GM23338 (cell line): Measurements from ENCODE around the gene ARHGAP19. TPM values are rescaled to one million over a fixed set of nuclear protein-coding genes. Genes with fewer than 3 reads are reported as not detected.

Experiments
- ATAC-seq: fragments of 200-7000 bp; cut with Tn5 transposase; 3 replicates; pipeline ENCODE4 v1.9.1; 2020
- DNase-seq: peaks from one replicate; pipeline ENCODE4 v3.0.0-alpha.2; 2015; ENCODE audit warnings: low spot score
- H2AFZ ChIP-seq: fragments of 200-600 bp; sonication (generic); 2 replicates; pipeline ENCODE4 v1.8.0; 2016; ENCODE audit warnings: antibody characterized with exemption, mild to moderate bottlenecking, moderate library complexity
- H3F3A ChIP-seq: fragments of 200-600 bp; sonication (generic); replicated peaks from 2 replicates; pipeline ENCODE4 v1.8.0; 2017; ENCODE audit warnings: antibody characterized with exemption, mixed run types, low read depth
- H3K27ac ChIP-seq: fragments of 200-600 bp; sonication (generic); 2 replicates; pipeline ENCODE4 v1.6.1; 2016; ENCODE audit warnings: low read depth
- H3K27me3 ChIP-seq: fragments of 200-600 bp; sonication (generic); 2 replicates; pipeline ENCODE4 v1.8.0; 2016; ENCODE audit warnings: mild to moderate bottlenecking, mixed run types, moderate library complexity; ENCODE audit not compliant: insufficient read depth
- H3K36me3 ChIP-seq: fragments of 200-600 bp; sonication (generic); 2 replicates; pipeline ENCODE4 v1.8.0; 2016; ENCODE audit warnings: mild to moderate bottlenecking; ENCODE audit not compliant: insufficient read depth
- H3K4me1 ChIP-seq: fragments of 200-600 bp; sonication (generic); 2 replicates; pipeline ENCODE4 v1.8.0; 2016; ENCODE audit warnings: mild to moderate bottlenecking, moderate library complexity; ENCODE audit not compliant: insufficient read depth
- H3K4me2 ChIP-seq: fragments of 200-600 bp; sonication (generic); 2 replicates; pipeline ENCODE4 v1.7.1; 2017; ENCODE audit warnings: mixed run types
- H3K4me3 ChIP-seq: fragments of 200-600 bp; sonication (generic); 2 replicates; pipeline ENCODE4 v1.6.1; 2016; ENCODE audit warnings: mixed run types
- H3K79me2 ChIP-seq: fragments of 200-600 bp; sonication (generic); replicated peaks from 2 replicates; pipeline ENCODE4 v1.8.0; 2017; ENCODE audit warnings: mild to moderate bottlenecking; ENCODE audit not compliant: insufficient read depth
- H3K9me2 ChIP-seq: fragments of 200-600 bp; sonication (generic); 2 replicates; pipeline ENCODE4 v1.8.0; 2017; ENCODE audit not compliant: insufficient read depth
- H4K20me1 ChIP-seq: fragments of 200-600 bp; sonication (generic); replicated peaks from 2 replicates; pipeline ENCODE4 v1.8.0; 2017; ENCODE audit warnings: mild to moderate bottlenecking; ENCODE audit not compliant: insufficient read depth
- H3K27ac Mint-ChIP-seq: 2 replicates; pipeline ENCODE4 v1.8.0; 2020; ENCODE audit warnings: inconsistent platforms, mild to moderate bottlenecking, moderate library complexity, mixed read lengths
- H3K27me3 Mint-ChIP-seq: 3 replicates; pipeline ENCODE4 v1.8.0; 2022; ENCODE audit warnings: low read depth, mild to moderate bottlenecking, moderate library complexity, mixed read lengths, inconsistent platforms; ENCODE audit not compliant: insufficient read depth, poor library complexity
- H3K36me3 Mint-ChIP-seq: 3 replicates; pipeline ENCODE4 v1.8.0; 2021; ENCODE audit warnings: low read depth, mild to moderate bottlenecking, inconsistent platforms, moderate library complexity, mixed read lengths
- H3K4me1 Mint-ChIP-seq: 3 replicates; pipeline ENCODE4 v1.8.0; 2020; ENCODE audit warnings: mild to moderate bottlenecking, inconsistent platforms, mixed read lengths
- H3K4me3 Mint-ChIP-seq: 3 replicates; pipeline ENCODE4 v1.8.0; 2021; ENCODE audit warnings: moderate library complexity, mild to moderate bottlenecking, inconsistent platforms, mixed read lengths
- H3K9me3 Mint-ChIP-seq: 3 replicates; pipeline ENCODE4 v1.8.0; 2020; ENCODE audit warnings: moderate library complexity, mild to moderate bottlenecking, inconsistent platforms, mixed read lengths
- JUNB ChIP-seq: IDR thresholded peaks from one replicate; pipeline ENCODE4 v1.6.1; 2016; ENCODE audit warnings: antibody characterized with exemption; ENCODE audit not compliant: unreplicated experiment
- POLR2AphosphoS5 ChIP-seq: IDR thresholded peaks from 2 replicates; pipeline ENCODE4 v1.6.1; 2016; ENCODE audit warnings: antibody characterized with exemption, low read depth
- STAT1 ChIP-seq: IDR thresholded peaks from one replicate; pipeline ENCODE4 v1.6.1; 2016; ENCODE audit warnings: antibody characterized with exemption; ENCODE audit not compliant: unreplicated experiment
- ZNF114 ChIP-seq: fragments of 250-450 bp; sonication (Bioruptor Pico); IDR thresholded peaks from 2 replicates; pipeline ENCODE4 v1.5.0; 2020; ENCODE audit warnings: mild to moderate bottlenecking, moderate library complexity
- ZNF331 ChIP-seq: fragments of 250-450 bp; sonication (Bioruptor Pico); IDR thresholded peaks from 2 replicates; pipeline ENCODE4 v1.5.0; 2020; ENCODE audit warnings: low read depth, mild to moderate bottlenecking, moderate library complexity
- ZNF462 ChIP-seq: fragments of 250-450 bp; sonication (Bioruptor Pico); IDR thresholded peaks from 2 replicates; pipeline ENCODE4 v1.5.0; 2020; ENCODE audit warnings: mild to moderate bottlenecking, moderate library complexity
- polyA plus RNA-seq: library from polyadenylated mRNA; unstranded; fragments of >200 nt; fragmentation: Nextera tagmentation; extraction: Ambion mirVana; gene quantifications from 2 replicates; pipeline ENCODE4 v1.2.1, GENCODE V29; 2016
- total RNA-seq: library from RNA; depleted of rRNA; stranded (reverse); fragments of >200 nt; shearing (Covaris generic); gene quantifications from 2 replicates; pipeline ENCODE4 v1.2.3, GENCODE V29; 2014
- TF ChIP-seq, protein P1 (sequence below): IDR thresholded peaks from one replicate; pipeline ENCODE4 v1.6.1; 2018; ENCODE audit warnings: antibody characterized with exemption; ENCODE audit not compliant: unreplicated experiment

Gene ARHGAP19
- total and polyA plus RNA-seq, 2 experiments from 2014 or later = 11.5 to 38.8 TPM

DNA sequence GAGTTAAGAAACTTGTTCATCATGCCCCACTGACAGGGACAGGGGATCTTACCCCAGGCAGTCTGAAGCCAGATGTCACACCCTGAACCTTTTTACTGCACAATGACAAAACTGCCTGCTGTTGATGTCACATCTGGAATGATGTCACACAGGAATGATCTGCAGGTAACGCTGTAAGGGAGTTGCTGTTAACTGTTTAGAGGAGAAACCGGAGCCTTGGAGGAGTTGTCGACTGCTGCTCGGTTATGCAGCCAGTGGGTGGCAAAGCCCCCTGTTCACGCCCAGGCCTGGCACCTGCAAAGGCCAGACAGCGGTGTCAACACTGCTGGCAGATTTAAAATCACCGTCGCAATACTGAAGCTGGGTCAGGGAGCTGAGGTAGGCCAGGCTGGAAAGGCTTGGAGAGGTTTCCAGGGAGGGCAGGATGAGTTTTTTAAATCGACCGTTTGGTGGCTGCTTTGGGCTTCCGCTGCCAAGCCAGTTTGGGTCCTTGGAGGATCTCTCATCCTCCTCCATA is 96.7 kb downstream of the ARHGAP19 start:
- Mint-ChIP-seq H3K27ac (no peak overlapping the region), H3K4me3 (peak overlapping the region; percentile 83), H3K9me3 (no peaks in the 10 kb centered on the region), H3K36me3 (no peaks in the 10 kb centered on the region), H3K4me1 (peaks cover 15% of the 10 kb centered on the region), H3K27me3 (peaks cover 16% of the 10 kb centered on the region)
- H3K27me3 ChIP-seq = peaks cover 23% of the 10 kb centered on the region
- H3K4me3 ChIP-seq = peak overlapping the region; percentile 91
- TF ChIP-seq ZNF462 = no peak
- TF ChIP-seq STAT1 = no peak
- no peak for TF ChIP-seq JUNB
- TF ChIP-seq POLR2AphosphoS5 = no peak
- TF ChIP-seq ZNF114 = no peak
- TF ChIP-seq ZNF331 (CRISPR knock-in tag) = no peak
- TF ChIP-seq, protein P1, sequence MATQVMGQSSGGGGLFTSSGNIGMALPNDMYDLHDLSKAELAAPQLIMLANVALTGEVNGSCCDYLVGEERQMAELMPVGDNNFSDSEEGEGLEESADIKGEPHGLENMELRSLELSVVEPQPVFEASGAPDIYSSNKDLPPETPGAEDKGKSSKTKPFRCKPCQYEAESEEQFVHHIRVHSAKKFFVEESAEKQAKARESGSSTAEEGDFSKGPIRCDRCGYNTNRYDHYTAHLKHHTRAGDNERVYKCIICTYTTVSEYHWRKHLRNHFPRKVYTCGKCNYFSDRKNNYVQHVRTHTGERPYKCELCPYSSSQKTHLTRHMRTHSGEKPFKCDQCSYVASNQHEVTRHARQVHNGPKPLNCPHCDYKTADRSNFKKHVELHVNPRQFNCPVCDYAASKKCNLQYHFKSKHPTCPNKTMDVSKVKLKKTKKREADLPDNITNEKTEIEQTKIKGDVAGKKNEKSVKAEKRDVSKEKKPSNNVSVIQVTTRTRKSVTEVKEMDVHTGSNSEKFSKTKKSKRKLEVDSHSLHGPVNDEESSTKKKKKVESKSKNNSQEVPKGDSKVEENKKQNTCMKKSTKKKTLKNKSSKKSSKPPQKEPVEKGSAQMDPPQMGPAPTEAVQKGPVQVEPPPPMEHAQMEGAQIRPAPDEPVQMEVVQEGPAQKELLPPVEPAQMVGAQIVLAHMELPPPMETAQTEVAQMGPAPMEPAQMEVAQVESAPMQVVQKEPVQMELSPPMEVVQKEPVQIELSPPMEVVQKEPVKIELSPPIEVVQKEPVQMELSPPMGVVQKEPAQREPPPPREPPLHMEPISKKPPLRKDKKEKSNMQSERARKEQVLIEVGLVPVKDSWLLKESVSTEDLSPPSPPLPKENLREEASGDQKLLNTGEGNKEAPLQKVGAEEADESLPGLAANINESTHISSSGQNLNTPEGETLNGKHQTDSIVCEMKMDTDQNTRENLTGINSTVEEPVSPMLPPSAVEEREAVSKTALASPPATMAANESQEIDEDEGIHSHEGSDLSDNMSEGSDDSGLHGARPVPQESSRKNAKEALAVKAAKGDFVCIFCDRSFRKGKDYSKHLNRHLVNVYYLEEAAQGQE = no peak
- DNase-seq (no peak), ATAC-seq (no peak; the same call in 2 of the 3 replicates)
- peak overlapping the region; percentile 100 for H2AFZ ChIP-seq
- H3K4me2 ChIP-seq = peak overlapping the region; percentile 99
- no peaks in the 10 kb centered on the region for H3K79me2 ChIP-seq
- peaks cover 8% of the 10 kb centered on the region for H3F3A ChIP-seq
- no peaks in the 10 kb centered on the region for H3K36me3 ChIP-seq
- H3K4me1 ChIP-seq = peaks cover 21% of the 10 kb centered on the region
- H3K9me2 ChIP-seq = no peaks in the 10 kb centered on the region
- no peak overlapping the region for H3K27ac ChIP-seq
- no peaks in the 10 kb centered on the region for H4K20me1 ChIP-seq
